ENCODE results near the gene RPN1.
"Not testable (repeated sequence)": the region's sequence is repeated elsewhere in the genome, so short reads cannot be mapped to it uniquely, and the experiment has no call there.

The RPN1 gene

DNA sequence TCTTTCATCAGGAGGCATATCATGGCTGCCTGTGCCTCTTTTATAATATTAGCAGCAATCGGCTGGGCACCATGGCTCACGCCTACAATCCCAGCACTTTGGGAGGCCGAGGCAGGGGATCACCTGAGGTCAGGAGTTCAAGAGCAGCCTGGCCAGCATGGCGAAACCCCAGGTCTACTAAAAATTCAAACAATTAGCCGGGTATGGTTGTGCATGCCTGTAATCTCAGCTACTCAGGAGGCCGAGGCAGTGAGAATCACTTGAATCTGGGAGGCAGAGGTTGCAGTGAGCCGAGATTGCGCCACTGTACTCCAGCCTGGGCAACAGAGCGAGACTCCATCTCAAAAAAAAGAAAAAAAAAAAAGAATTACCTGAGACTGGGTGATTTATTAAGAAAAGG is 64.2 kb downstream of the RPN1 start:
- WGBS (ENCODE audit: extremely low coverage, insufficient coverage, low lambda C conversion rate) = no CpG with 5 or more reads among the region's 9 CpGs
- not testable (repeated sequence) for H3K4ac ChIP-seq (ENCODE audit: low read depth, low read length); H3K9ac ChIP-seq (ENCODE audit: low read length); H3K27me3 ChIP-seq (ENCODE audit: insufficient read depth, low read length, poor library complexity); H3K23ac ChIP-seq (ENCODE audit: low read length); H3K36me3 ChIP-seq (ENCODE audit: control insufficient read depth, insufficient read depth, low read length); H3K56ac ChIP-seq (ENCODE audit: low read length); H4K8ac ChIP-seq (ENCODE audit: low read depth, low read length); H3K79me2 ChIP-seq (ENCODE audit: control insufficient read depth, insufficient read depth, low read length); H4K5ac ChIP-seq (ENCODE audit: low read length); H3K4me2 ChIP-seq (ENCODE audit: low read length); H3K27ac ChIP-seq (ENCODE audit: low read depth, low read length); H2BK15ac ChIP-seq (replicated peaks; ENCODE audit: low read depth); H3K4me1 ChIP-seq (ENCODE audit: control insufficient read depth, low read depth, low read length); DNase-seq; H2AK5ac ChIP-seq (ENCODE audit: low read length); H2BK120ac ChIP-seq (ENCODE audit: low read depth, low read length); H3K79me1 ChIP-seq (ENCODE audit: low read length); H3K4me3 ChIP-seq (ENCODE audit: low read length); H2BK5ac ChIP-seq (ENCODE audit: low read length); H3K18ac ChIP-seq (ENCODE audit: low read length)

DNA sequence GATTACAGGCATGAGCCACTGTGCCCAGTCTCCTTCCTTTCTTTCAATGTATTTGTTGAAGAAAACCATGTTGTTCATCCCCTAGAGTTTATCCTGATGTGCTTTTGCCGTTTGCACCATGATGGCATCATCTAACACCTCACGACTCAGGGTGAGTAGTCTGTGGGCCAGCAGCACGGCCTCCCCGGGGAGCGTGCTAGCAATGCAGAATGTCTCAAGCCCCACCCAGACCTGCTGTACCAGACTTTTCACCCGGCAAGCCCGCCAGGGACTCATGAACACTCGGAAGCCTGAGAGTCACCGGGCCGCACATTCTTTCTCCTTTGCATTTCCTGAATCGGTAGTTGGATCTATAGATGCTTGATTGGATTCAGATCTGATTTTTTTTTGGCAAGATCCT is 64.6 kb downstream of the RPN1 start:
- peak; percentile 58 for DNase-seq
- no peak overlapping the region for H2BK15ac ChIP-seq (replicated peaks; ENCODE audit: low read depth)
- H3K36me3 ChIP-seq (ENCODE audit: control insufficient read depth, insufficient read depth, low read length) = no peaks in the 10 kb centered on the region
- no peak overlapping the region for H2BK5ac ChIP-seq (ENCODE audit: low read length)
- no peak overlapping the region for H3K4me3 ChIP-seq (ENCODE audit: low read length)
- H3K4me2 ChIP-seq (ENCODE audit: low read length) = no peak overlapping the region
- H3K56ac ChIP-seq (ENCODE audit: low read length) = no peak overlapping the region
- peaks cover 5% of the 10 kb centered on the region for H3K4me1 ChIP-seq (ENCODE audit: control insufficient read depth, low read depth, low read length)
- no peak overlapping the region for H2BK120ac ChIP-seq (ENCODE audit: low read depth, low read length)
- no peak overlapping the region for H3K23ac ChIP-seq (ENCODE audit: low read length)
- no peaks in the 10 kb centered on the region for H3K27me3 ChIP-seq (ENCODE audit: insufficient read depth, low read length, poor library complexity)
- no peak overlapping the region for H2AK5ac ChIP-seq (ENCODE audit: low read length)
- no peak overlapping the region for H4K8ac ChIP-seq (ENCODE audit: low read depth, low read length)
- WGBS (ENCODE audit: extremely low coverage, insufficient coverage, low lambda C conversion rate) = no CpG with 5 or more reads among the region's 11 CpGs
- H3K27ac ChIP-seq (ENCODE audit: low read depth, low read length) = no peak overlapping the region
- H3K9ac ChIP-seq (ENCODE audit: low read length) = no peak overlapping the region
- H4K5ac ChIP-seq (ENCODE audit: low read length) = no peak overlapping the region
- H3K79me1 ChIP-seq (ENCODE audit: low read length) = no peaks in the 10 kb centered on the region
- no peak overlapping the region for H3K4ac ChIP-seq (ENCODE audit: low read depth, low read length)
- no peaks in the 10 kb centered on the region for H3K79me2 ChIP-seq (ENCODE audit: control insufficient read depth, insufficient read depth, low read length)
- no peak overlapping the region for H3K18ac ChIP-seq (ENCODE audit: low read length)

DNA sequence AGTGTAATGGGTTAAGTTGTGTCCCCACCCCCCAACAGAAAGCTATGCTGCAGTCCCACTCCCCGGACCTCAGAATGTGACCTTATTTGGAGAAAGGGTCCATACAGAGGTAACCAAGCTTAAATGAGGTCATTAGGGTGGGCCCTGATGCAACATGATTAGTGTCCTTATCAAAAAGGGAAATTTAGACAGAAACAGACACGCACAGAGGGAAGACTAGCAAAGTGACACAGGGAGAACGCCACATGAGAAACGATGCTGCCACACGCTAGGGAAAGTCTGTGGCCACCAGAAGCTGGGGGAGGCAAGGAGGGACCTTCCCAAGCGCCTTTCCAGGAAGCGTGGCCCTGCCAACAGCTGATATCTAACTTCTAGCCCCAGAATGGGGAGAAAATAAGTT is 65.4 kb downstream of the RPN1 start:
- Histone ChIP-seq H3K4ac (ENCODE audit: low read depth, low read length) (no peak overlapping the region), H3K79me2 (ENCODE audit: control insufficient read depth, insufficient read depth, low read length) (no peaks in the 10 kb centered on the region), H3K9ac (ENCODE audit: low read length) (no peak overlapping the region), H4K5ac (ENCODE audit: low read length) (no peak overlapping the region), H3K4me3 (ENCODE audit: low read length) (no peak overlapping the region), H3K36me3 (ENCODE audit: control insufficient read depth, insufficient read depth, low read length) (no peaks in the 10 kb centered on the region), H2AK5ac (ENCODE audit: low read length) (no peak overlapping the region), H3K79me1 (ENCODE audit: low read length) (no peaks in the 10 kb centered on the region), H3K18ac (ENCODE audit: low read length) (no peak overlapping the region), H2BK120ac (ENCODE audit: low read depth, low read length) (no peak overlapping the region), H3K4me2 (ENCODE audit: low read length) (no peak overlapping the region), H3K23ac (ENCODE audit: low read length) (no peak overlapping the region), H3K27ac (ENCODE audit: low read depth, low read length) (no peak overlapping the region), H2BK15ac (replicated peaks; ENCODE audit: low read depth) (no peak overlapping the region), H3K56ac (ENCODE audit: low read length) (no peak overlapping the region), H3K4me1 (ENCODE audit: control insufficient read depth, low read depth, low read length) (peaks cover 5% of the 10 kb centered on the region), H4K8ac (ENCODE audit: low read depth, low read length) (no peak overlapping the region), H3K27me3 (ENCODE audit: insufficient read depth, low read length, poor library complexity) (no peaks in the 10 kb centered on the region), H2BK5ac (ENCODE audit: low read length) (no peak overlapping the region)
- no CpG with 5 or more reads among the region's 7 CpGs for WGBS (ENCODE audit: extremely low coverage, insufficient coverage, low lambda C conversion rate)
- DNase-seq = peak; percentile 44

DNA sequence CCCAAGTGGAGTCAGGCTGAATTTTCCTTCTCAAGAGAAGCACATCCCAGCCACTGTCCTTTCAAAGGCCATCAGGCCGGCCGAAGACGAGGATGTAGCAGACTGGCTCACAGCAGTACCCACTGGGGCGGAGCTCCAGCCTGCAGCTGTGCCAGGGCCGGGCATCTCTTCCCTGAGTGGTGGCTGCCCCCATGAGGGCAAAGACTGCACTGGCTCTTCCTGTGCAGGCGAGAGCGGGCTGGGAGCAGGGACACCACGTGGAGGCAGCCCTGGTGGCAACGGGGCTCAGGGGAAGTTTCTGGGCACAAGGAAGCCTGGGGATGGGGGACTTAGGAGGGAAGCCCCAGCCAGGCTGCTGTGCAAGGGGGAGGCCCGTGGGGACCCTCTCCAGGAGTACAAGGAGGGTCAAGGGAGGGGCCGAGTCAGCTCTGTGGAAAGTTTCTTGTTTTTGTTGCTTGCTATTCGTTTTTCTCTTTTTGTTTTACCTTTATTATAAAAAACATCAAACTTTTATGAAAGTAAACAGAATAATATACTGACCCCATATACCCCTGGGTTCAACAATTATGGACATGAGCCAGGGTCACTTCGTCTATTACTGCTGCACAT is 66.1 kb downstream of the RPN1 start:
- Histone ChIP-seq H2BK5ac (ENCODE audit: low read length) (no peak overlapping the region), H4K5ac (ENCODE audit: low read length) (no peak overlapping the region), H3K4ac (ENCODE audit: low read depth, low read length) (no peak overlapping the region), H3K9ac (ENCODE audit: low read length) (no peak overlapping the region), H3K79me2 (ENCODE audit: control insufficient read depth, insufficient read depth, low read length) (no peaks in the 10 kb centered on the region), H3K36me3 (ENCODE audit: control insufficient read depth, insufficient read depth, low read length) (no peaks in the 10 kb centered on the region), H3K27ac (ENCODE audit: low read depth, low read length) (no peak overlapping the region), H2AK5ac (ENCODE audit: low read length) (no peak overlapping the region), H3K23ac (ENCODE audit: low read length) (peak overlapping the region; percentile 89), H2BK15ac (replicated peaks; ENCODE audit: low read depth) (no peak overlapping the region), H3K27me3 (ENCODE audit: insufficient read depth, low read length, poor library complexity) (no peaks in the 10 kb centered on the region), H4K8ac (ENCODE audit: low read depth, low read length) (no peak overlapping the region), H3K4me1 (ENCODE audit: control insufficient read depth, low read depth, low read length) (peaks cover 5% of the 10 kb centered on the region), H3K56ac (ENCODE audit: low read length) (peak overlapping the region; percentile 70), H3K18ac (ENCODE audit: low read length) (no peak overlapping the region), H3K4me2 (ENCODE audit: low read length) (no peak overlapping the region), H3K4me3 (ENCODE audit: low read length) (no peak overlapping the region), H2BK120ac (ENCODE audit: low read depth, low read length) (no peak overlapping the region), H3K79me1 (ENCODE audit: low read length) (no peaks in the 10 kb centered on the region)
- WGBS (ENCODE audit: extremely low coverage, insufficient coverage, low lambda C conversion rate) = no CpG with 5 or more reads among the region's 13 CpGs
- peak; percentile 91 for DNase-seq

DNA sequence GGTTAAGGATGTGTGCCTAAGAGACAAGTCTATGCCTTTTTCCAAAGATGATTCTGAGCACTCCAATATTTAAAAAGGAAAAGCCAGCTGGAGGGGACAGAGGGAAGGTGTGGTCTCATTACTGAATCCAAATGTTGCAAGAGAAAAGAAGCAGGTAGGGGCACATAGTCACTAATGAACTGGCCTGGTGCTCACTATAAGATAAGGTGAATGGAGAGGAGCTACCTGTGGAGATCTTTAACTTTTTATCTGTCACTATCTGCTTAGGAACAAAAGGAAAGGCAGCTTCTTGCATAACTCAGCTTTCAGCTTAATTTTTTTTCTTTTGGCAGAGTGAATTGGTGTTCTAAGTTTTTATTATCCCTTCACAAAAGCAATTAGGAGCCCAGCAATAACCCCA is 69.1 kb downstream of the RPN1 start:
- Histone ChIP-seq H3K4me1 (ENCODE audit: control insufficient read depth, low read depth, low read length) (peaks cover 5% of the 10 kb centered on the region), H4K8ac (ENCODE audit: low read depth, low read length) (no peak overlapping the region), H3K79me2 (ENCODE audit: control insufficient read depth, insufficient read depth, low read length) (no peaks in the 10 kb centered on the region), H3K4me2 (ENCODE audit: low read length) (no peak overlapping the region), H3K27me3 (ENCODE audit: insufficient read depth, low read length, poor library complexity) (no peaks in the 10 kb centered on the region), H3K27ac (ENCODE audit: low read depth, low read length) (no peak overlapping the region), H2AK5ac (ENCODE audit: low read length) (no peak overlapping the region), H2BK120ac (ENCODE audit: low read depth, low read length) (no peak overlapping the region), H2BK5ac (ENCODE audit: low read length) (no peak overlapping the region), H3K9ac (ENCODE audit: low read length) (no peak overlapping the region), H3K36me3 (ENCODE audit: control insufficient read depth, insufficient read depth, low read length) (no peaks in the 10 kb centered on the region), H3K4ac (ENCODE audit: low read depth, low read length) (no peak overlapping the region), H3K18ac (ENCODE audit: low read length) (no peak overlapping the region), H2BK15ac (replicated peaks; ENCODE audit: low read depth) (no peak overlapping the region), H3K79me1 (ENCODE audit: low read length) (no peaks in the 10 kb centered on the region), H3K56ac (ENCODE audit: low read length) (no peak overlapping the region), H3K23ac (ENCODE audit: low read length) (no peak overlapping the region), H3K4me3 (ENCODE audit: low read length) (no peak overlapping the region), H4K5ac (ENCODE audit: low read length) (no peak overlapping the region)
- peak; percentile 87 for DNase-seq

DNA sequence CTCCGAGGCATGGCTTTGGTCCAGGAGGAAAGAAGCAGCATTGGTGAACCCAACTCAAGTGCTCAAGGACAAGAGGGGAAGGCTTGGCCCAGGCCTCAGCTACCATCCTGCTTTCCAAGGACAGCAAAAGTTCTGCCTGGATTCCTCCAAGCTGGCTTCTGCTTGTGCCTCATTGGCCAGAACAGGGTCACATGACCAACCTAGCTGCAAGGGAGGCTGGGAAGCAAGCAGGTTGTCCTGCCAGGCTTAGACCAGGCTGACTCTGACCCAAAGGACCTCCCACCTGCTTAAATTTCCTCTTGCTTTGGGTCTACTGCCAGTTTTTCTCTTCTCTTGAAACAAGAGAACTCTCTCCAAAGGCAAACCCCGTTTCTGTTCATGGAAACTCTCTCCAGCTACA is 70.7 kb downstream of the RPN1 start:
- Histone ChIP-seq H3K4me3 (ENCODE audit: low read length) (peak overlapping the region; percentile 13), H3K4ac (ENCODE audit: low read depth, low read length) (no peak overlapping the region), H3K79me2 (ENCODE audit: control insufficient read depth, insufficient read depth, low read length) (no peaks in the 10 kb centered on the region), H3K56ac (ENCODE audit: low read length) (no peak overlapping the region), H3K9ac (ENCODE audit: low read length) (no peak overlapping the region), H3K18ac (ENCODE audit: low read length) (no peak overlapping the region), H2BK15ac (replicated peaks; ENCODE audit: low read depth) (no peak overlapping the region), H3K4me1 (ENCODE audit: control insufficient read depth, low read depth, low read length) (peaks cover 5% of the 10 kb centered on the region), H2BK5ac (ENCODE audit: low read length) (no peak overlapping the region), H3K79me1 (ENCODE audit: low read length) (no peaks in the 10 kb centered on the region), H2BK120ac (ENCODE audit: low read depth, low read length) (no peak overlapping the region), H2AK5ac (ENCODE audit: low read length) (no peak overlapping the region), H4K5ac (ENCODE audit: low read length) (no peak overlapping the region), H3K27ac (ENCODE audit: low read depth, low read length) (no peak overlapping the region), H4K8ac (ENCODE audit: low read depth, low read length) (no peak overlapping the region), H3K27me3 (ENCODE audit: insufficient read depth, low read length, poor library complexity) (no peaks in the 10 kb centered on the region), H3K36me3 (ENCODE audit: control insufficient read depth, insufficient read depth, low read length) (no peaks in the 10 kb centered on the region), H3K23ac (ENCODE audit: low read length) (no peak overlapping the region), H3K4me2 (ENCODE audit: low read length) (no peak overlapping the region)
- peak; percentile 42 for DNase-seq
- no CpG with 5 or more reads among the region's 2 CpGs for WGBS (ENCODE audit: extremely low coverage, insufficient coverage, low lambda C conversion rate)

Data from mesendoderm (in vitro differentiated cells).